Testis (tissue), 3 donors: ENCODE measurements around the gene VTCN1. TPM values are rescaled to one million over a fixed set of nuclear protein-coding genes. Genes with fewer than 3 reads are reported as not detected.

Source experiments
- DNase-seq: peaks from one replicate; pipeline ENCODE4 v3.0.0-alpha.2; 2019
- H3K27ac ChIP-seq, 2 donors: fragments of 200-600 bp; sonication (generic); one replicate each; pipeline ENCODE4 v1.5.1; 2019
- H3K27me3 ChIP-seq: fragments of 200-600 bp; sonication (generic); one replicate; pipeline ENCODE4 v1.5.1; 2019
- H3K36me3 ChIP-seq: fragments of 200-600 bp; sonication (generic); one replicate; pipeline ENCODE4 v1.5.1; 2017; ENCODE audit warnings: low read depth; ENCODE audit errors: missing control alignments
- H3K4me1 ChIP-seq: fragments of 200-600 bp; sonication (generic); one replicate; pipeline ENCODE4 v1.5.1; 2019
- H3K4me3 ChIP-seq, 2 donors: fragments of 200-600 bp; sonication (generic); one replicate each; pipeline ENCODE4 v1.5.1; 2017 to 2019
- H3K9me3 ChIP-seq: fragments of 200-600 bp; sonication (generic); one replicate; pipeline ENCODE4 v1.5.1; 2017
- CTCF ChIP-seq, 3 experiments: fragments of 450-650 bp in 2 of 3; fragments of 200-600 bp in 1 of 3; sonication (generic) in 1 of 3; IDR thresholded peaks; one replicate each; pipeline ENCODE4 v1.5.1; 2016 to 2019; ENCODE audit warnings: antibody characterized with exemption in 3 of 3, mild to moderate bottlenecking in 2 of 3, moderate library complexity in 1 of 3
- POLR2A ChIP-seq: fragments of 450-650 bp; IDR thresholded peaks from one replicate; pipeline ENCODE4 v1.6.1; 2017; ENCODE audit warnings: antibody characterized with exemption, mild to moderate bottlenecking, moderate library complexity
- WGBS, 2 donors: methylation state at CpG; one replicate each; pipeline ENCODE4 v1.1.5; 2018; 5-methylcytosine and 5-hydroxymethylcytosine counted together
- intact Hi-C: fragments of 100-400 bp; cut with DNase I; formaldehyde crosslinking; loops from one replicate; pipeline ENCODE4 v1.15.1; 2023; ENCODE audit warnings: low total_unique reads
- polyA plus RNA-seq: library from polyadenylated mRNA; stranded (reverse); fragments of 350-450 nt; fragmentation: Illumina TruSeq; extraction: RNeasy Lipid Tissue Mini Kit (QIAGEN cat#74804); gene quantifications from one replicate; pipeline ENCODE4 v1.2.3, GENCODE V29; 2014; ENCODE audit warnings: low read depth, low replicate concordance; ENCODE audit not compliant: insufficient read depth
- total RNA-seq, 2 donors: library from RNA; depleted of rRNA; stranded (reverse); fragments of >200 nt; gene quantifications; one replicate each; pipeline ENCODE4 v1.2.3, GENCODE V29; 2016

The VTCN1 gene
- total and polyA plus RNA-seq, 3 donors from 2014 or later: 1.3 to 2.6 (median 1.9) TPM

- H3K4me3 ChIP-seq: no peak overlapping the region
- DNase-seq: no peak
- TF ChIP-seq POLR2A (no peak), CTCF (IDR thresholded peaks at IDR 0.05) (no peak)
- H3K27me3 ChIP-seq: no peaks in the 10 kb centered on the region
- no peaks in the 10 kb centered on the region for H3K4me1 ChIP-seq
- no peaks in the 10 kb centered on the region for H3K9me3 ChIP-seq
- WGBS, 2 donors: 48 to 50% methylated on average over 2 of the region's 2 CpGs
- H3K36me3 ChIP-seq: no peaks in the 10 kb centered on the region
- intact Hi-C loops: no loop called here
- no peak overlapping the region for H3K27ac ChIP-seq
Measured at GRCh38 chr1:117231312-117231711, 20.6 kb upstream of the VTCN1 start.

- Histone ChIP-seq H3K36me3 (no peaks in the 10 kb centered on the region), H3K9me3 (no peaks in the 10 kb centered on the region), H3K27ac (no peak overlapping the region), H3K27me3 (no peaks in the 10 kb centered on the region), H3K4me1 (no peaks in the 10 kb centered on the region), H3K4me3 (no peak overlapping the region)
- intact Hi-C loops: no loop called here
- DNase-seq: no peak
- TF ChIP-seq POLR2A (no peak), CTCF (IDR thresholded peaks at IDR 0.05) (no peak)
- 81 to 86% methylated on average over 3 of the region's 3 CpGs for whole genome bisulfite sequencing, 2 donors
Measured at GRCh38 chr1:117229217-117229616, 18.5 kb upstream of the VTCN1 start.

- no peak overlapping the region for H3K4me3 ChIP-seq
- no peaks in the 10 kb centered on the region for H3K4me1 ChIP-seq
- no peaks in the 10 kb centered on the region for H3K27me3 ChIP-seq
- H3K9me3 ChIP-seq: no peaks in the 10 kb centered on the region
- TF ChIP-seq POLR2A (no peak), CTCF (IDR thresholded peaks at IDR 0.05) (no peak)
- no peaks in the 10 kb centered on the region for H3K36me3 ChIP-seq
- no peak overlapping the region for H3K27ac ChIP-seq
- WGBS, 2 donors: 81 to 89% methylated on average over 4 of the region's 4 CpGs
- intact Hi-C loops: no loop called here
- DNase-seq: no peak
Measured at GRCh38 chr1:117225931-117226330, 15.2 kb upstream of the VTCN1 start.

GRCh38 chr1:117216718-117217117, 6.0 kb upstream of the VTCN1 start:
- no peak for DNase-seq
- intact Hi-C loops: no loop called here
- Histone ChIP-seq H3K27ac (no peak overlapping the region), H3K4me3 (no peak overlapping the region), H3K27me3 (no peaks in the 10 kb centered on the region), H3K4me1 (no peaks in the 10 kb centered on the region), H3K36me3 (no peaks in the 10 kb centered on the region), H3K9me3 (no peaks in the 10 kb centered on the region)
- 28 to 32% methylated on average over 4 of the region's 4 CpGs for WGBS, 2 donors
- no peak for TF ChIP-seq CTCF (IDR thresholded peaks at IDR 0.05)
- TF ChIP-seq POLR2A: no peak

- Histone ChIP-seq H3K4me3 (no peak overlapping the region), H3K9me3 (no peaks in the 10 kb centered on the region), H3K4me1 (no peaks in the 10 kb centered on the region), H3K36me3 (no peaks in the 10 kb centered on the region), H3K27me3 (no peaks in the 10 kb centered on the region), H3K27ac (no peak overlapping the region)
- intact Hi-C loops: no loop called here
- 78 to 80% methylated on average over 11 to 12 of the region's 12 CpGs for WGBS, 2 donors
- TF ChIP-seq CTCF (IDR thresholded peaks at IDR 0.05) (no peak), POLR2A (no peak)
- DNase-seq: no peak
Measured at GRCh38 chr1:117215733-117216462, 5.2 kb upstream of the VTCN1 start.
